GM12865 (cell line): Measurements from ENCODE around the gene FBLN1.

ENCODE experiments used
- DNase-seq: peaks from one replicate; pipeline ENCODE4 v3.0.0; 2010; ENCODE audit warnings: low read depth
- H3K4me3 ChIP-seq: 2 replicates; pipeline ENCODE4 v1.5.1; 2011; ENCODE audit warnings: mild to moderate bottlenecking, low read depth, low read length, control low read depth
- TF ChIP-seq, protein P1 (sequence below): IDR thresholded peaks from 2 replicates; pipeline ENCODE4 v1.5.1; 2011; ENCODE audit warnings: low read length, control low read depth, low read depth, inconsistent platforms; ENCODE audit not compliant: insufficient read depth; ENCODE audit errors: missing control alignments

The FBLN1 gene

DNA sequence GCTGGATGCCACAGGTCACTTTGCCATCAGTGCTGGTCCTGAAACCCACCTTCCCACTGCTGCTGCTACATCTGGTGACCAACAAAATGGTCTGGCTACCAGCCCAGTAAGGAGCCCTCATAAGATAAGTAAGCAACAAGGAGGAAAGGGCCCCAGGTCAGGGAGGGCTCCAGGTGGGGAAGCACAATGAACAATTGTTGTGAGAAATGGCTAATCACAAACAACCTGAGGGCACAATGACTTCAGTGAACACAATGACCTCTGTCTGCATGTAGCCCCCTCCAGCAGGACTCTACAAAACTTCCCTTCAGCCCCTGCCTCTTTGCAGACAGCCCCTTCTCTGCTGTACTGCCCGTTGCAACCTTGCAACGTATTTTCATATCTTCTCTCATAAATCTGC, 19.4 kb upstream of the FBLN1 start:
- TF ChIP-seq, protein P1, sequence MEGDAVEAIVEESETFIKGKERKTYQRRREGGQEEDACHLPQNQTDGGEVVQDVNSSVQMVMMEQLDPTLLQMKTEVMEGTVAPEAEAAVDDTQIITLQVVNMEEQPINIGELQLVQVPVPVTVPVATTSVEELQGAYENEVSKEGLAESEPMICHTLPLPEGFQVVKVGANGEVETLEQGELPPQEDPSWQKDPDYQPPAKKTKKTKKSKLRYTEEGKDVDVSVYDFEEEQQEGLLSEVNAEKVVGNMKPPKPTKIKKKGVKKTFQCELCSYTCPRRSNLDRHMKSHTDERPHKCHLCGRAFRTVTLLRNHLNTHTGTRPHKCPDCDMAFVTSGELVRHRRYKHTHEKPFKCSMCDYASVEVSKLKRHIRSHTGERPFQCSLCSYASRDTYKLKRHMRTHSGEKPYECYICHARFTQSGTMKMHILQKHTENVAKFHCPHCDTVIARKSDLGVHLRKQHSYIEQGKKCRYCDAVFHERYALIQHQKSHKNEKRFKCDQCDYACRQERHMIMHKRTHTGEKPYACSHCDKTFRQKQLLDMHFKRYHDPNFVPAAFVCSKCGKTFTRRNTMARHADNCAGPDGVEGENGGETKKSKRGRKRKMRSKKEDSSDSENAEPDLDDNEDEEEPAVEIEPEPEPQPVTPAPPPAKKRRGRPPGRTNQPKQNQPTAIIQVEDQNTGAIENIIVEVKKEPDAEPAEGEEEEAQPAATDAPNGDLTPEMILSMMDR: no peak
- no peak overlapping the region for H3K4me3 ChIP-seq
- DNase-seq: no peak

DNA sequence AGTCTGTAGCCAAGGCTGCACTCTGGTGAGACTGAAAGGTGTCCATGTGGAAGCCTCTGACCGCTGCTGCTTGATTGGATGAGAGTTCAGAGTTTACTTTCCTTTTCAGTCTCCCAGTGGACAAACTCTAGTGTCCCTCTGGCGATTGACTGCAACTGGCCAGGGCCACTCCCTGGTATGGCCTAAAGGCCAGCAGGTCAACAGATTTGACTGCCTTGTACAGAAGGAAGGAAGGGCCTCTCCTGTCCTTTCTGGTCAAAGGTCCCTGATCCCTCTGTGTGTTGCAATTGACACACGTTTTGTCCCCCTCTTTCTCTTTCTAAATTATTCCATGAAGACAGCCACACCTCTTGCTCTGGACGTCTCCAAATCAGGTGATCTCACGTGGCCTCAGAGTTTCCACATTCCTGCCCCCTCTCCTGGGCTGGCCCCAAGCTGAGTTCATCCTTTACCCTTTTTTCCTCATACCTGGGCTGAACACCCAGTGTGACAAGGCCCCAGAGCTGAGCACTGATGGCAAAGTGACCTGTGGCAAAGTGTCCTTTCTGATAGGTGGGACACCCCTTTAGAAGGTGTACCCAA, 18.7 kb upstream of the FBLN1 start:
- TF ChIP-seq, protein P1: no peak
- DNase-seq: no peak

DNA sequence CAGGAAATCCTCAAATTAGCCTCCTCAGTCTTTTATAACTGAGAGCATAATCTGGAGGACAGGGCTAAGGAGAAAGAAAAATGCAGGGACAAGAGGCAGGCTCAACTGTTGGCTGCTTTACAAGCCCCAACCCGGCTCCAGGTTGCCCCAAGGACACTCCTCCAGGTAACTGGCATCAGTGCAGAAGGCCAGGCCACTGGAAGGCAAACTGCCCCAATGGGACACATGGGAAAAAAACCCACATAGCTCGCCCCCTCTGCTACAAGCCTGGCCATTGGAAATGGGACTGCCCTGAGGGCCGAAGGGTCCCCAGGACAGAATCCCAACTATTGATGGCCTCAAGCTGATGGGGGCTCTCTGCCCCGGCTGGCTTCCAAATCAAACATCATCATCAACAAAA, 17.9 kb upstream of the FBLN1 start:
- no peak overlapping the region for H3K4me3 ChIP-seq
- TF ChIP-seq, protein P1: no peak
- no peak for DNase-seq

More for the DNA sequence above, 18.7 kb upstream of the FBLN1 start:
- H3K4me3 ChIP-seq: no peak overlapping the region

DNA sequence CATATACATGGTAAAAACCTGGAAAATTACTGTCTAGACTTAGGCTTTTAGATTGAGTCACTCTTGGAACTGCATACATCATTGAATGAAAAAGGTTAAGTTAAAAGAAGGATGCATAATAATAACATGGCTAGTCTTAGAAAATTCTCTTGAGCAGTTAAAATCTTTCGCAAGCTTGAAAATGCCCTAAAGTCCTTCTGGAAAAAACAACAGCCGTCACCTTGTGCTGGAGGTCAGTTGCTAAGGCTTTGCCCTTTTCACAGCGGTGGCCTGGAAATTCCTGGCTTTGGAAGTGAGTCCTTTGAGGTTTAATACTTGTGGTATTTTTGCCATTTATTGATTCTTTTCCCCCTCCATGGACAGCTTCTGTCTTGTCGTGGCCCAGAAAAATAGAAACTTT, 17.4 kb upstream of the FBLN1 start:
- DNase-seq: no peak
- TF ChIP-seq, protein P1: no peak
- H3K4me3 ChIP-seq: no peak overlapping the region

DNA sequence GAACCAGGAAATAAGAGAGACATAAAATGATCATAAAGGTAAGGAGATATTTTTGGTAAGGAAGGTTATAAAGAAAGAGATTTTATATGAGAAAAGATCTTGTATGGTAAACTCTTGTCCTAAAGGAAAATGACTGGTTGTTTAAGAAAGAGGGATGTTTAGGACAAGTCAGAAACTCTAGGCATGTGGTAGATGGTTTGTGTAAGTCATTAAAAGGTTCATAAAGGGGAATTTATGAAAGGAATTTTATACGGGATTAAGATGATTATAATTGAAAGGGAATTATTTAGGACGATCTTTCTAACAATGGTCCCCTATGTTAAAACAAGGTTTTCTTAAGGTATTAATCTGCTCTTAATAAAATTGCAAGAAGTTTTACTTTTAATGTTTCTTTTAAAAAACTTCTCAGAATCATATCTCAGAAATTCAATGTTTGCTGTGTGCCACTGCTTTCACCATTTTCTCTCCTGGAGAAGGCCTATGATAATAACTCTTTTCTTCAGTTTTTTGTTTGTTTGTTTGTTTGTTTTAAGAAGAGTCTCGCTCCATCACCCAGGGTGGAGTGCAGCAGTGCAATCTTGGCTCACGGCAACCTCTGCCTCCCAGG, 13.8 kb upstream of the FBLN1 start:
- H3K4me3 ChIP-seq: no peak overlapping the region
- TF ChIP-seq, protein P1: no peak
- no peak for DNase-seq

DNA sequence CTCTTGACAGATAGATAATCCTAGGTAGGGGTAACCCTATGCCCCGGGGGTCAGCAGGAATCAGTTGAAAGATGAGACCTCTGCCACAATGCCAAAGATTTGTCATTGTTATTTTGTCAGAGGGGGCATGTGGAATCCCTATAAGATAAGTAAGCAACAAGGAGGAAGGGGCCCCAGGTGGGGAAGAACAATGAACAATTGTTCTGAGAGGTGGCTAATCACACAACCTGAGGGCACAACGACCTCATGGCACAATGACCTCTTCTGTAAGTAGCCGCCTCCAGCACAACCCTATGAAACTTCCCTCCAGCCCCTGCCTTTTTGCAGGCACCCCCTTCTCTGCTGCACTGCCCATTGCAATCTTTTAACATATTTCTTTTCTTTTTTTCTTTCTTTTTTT, 11.8 kb upstream of the FBLN1 start:
- H3K4me3 ChIP-seq: no peak overlapping the region
- TF ChIP-seq, protein P1: no peak
- no peak for DNase-seq

DNA sequence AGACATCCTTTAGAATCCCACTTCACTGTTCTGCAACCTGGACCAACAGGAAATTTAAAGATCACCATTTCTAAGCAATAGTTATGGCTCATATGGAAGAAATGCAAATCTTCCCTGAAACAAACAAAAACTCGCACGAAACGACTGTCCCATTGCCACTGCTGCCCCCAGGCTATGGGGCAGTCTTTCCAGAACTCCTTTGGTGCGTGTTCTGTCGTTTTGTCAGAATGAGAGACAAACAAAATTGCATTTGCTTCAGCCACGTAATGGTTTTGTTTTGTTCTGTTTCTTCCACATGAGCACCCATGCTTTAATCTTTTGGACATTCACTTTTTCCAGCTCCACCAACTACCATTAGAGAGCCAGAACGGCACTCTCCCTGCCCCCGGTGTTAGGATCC, 10.8 kb upstream of the FBLN1 start:
- TF ChIP-seq, protein P1: no peak
- no peak for DNase-seq
- H3K4me3 ChIP-seq: no peak overlapping the region
